Measurements from ENCODE around the gene UTY. TPM values are rescaled to one million over a fixed set of nuclear protein-coding genes. Genes with fewer than 3 reads are reported as not detected.

The UTY gene
- total and polyA plus RNA-seq, 2 of the 8 experiments (the other 6 are each of a cell fraction or from before 2014, with no cell fraction given): 7.2 to 20.4 TPM

GRCh38 chrY:13243716-13244115, 236.1 kb downstream of the UTY start (continued):
- TF ChIP-seq CHD7 (IDR thresholded peaks at IDR 0.05; ENCODE audit: insufficient replicate concordance, low read length) (no peak), TAF1 (IDR thresholded peaks at IDR 0.05; ENCODE audit: low read depth, low read length) (no peak), JUN (IDR thresholded peaks at IDR 0.05; ENCODE audit: low read depth, low read length) (no peak), BACH1 (IDR thresholded peaks at IDR 0.05; ENCODE audit: low read length) (no peak)

Measured in H1 (cell line).